Left lung (tissue), 10 donors: ENCODE data around the gene ZNF879. TPM values are rescaled to one million over a fixed set of nuclear protein-coding genes. Genes with fewer than 3 reads are reported as not detected.

ENCODE experiments used
- ATAC-seq: fragments of 200-7000 bp; cut with Tn5 transposase; one replicate; pipeline ENCODE4 v1.9.1; 2020; ENCODE audit warnings: moderate library complexity
- DNase-seq, 4 donors: peaks; one replicate each; pipeline ENCODE4 v3.0.0-alpha.2; 2013 to 2020
- H3K27ac ChIP-seq, 2 donors: fragments of 200-600 bp; sonication (generic) in 1 of 2; one replicate each; pipeline versions ENCODE4 v1.5.0 to v1.8.0; 2020 to 2021
- H3K27me3 ChIP-seq, 2 donors: fragments of 200-600 bp; sonication (generic) in 1 of 2; one replicate each; pipeline versions ENCODE4 v1.5.0 to v1.8.0; 2020 to 2021
- H3K36me3 ChIP-seq, 2 donors: fragments of 200-600 bp; sonication (generic) in 1 of 2; one replicate each; pipeline versions ENCODE4 v1.5.0 to v1.8.0; 2020 to 2021
- H3K4me1 ChIP-seq, 2 donors: fragments of 200-600 bp; one replicate each; pipeline ENCODE4 v1.8.0; 2021
- H3K4me3 ChIP-seq, 2 donors: fragments of 200-600 bp; sonication (generic) in 1 of 2; one replicate each; pipeline versions ENCODE4 v1.5.0 to v1.8.0; 2020 to 2021; ENCODE audit warnings: mild to moderate bottlenecking in 1 of 2
- H3K9me3 ChIP-seq, 2 donors: fragments of 200-600 bp; sonication (generic) in 1 of 2; one replicate each; pipeline versions ENCODE4 v1.5.0 to v1.8.0; 2020 to 2021
- intact Hi-C, 2 donors: fragments of 100-400 bp; cut with DNase I; formaldehyde crosslinking; loops; one replicate each; pipeline versions ENCODE4 v1.11.2 to v1.14.2; 2022
- polyA plus RNA-seq, 6 donors: library from polyadenylated mRNA; unstranded; fragments of 120-200 nt; gene quantifications; one replicate each; pipeline ENCODE4 v1.2.1, GENCODE V29; 2013; ENCODE audit not compliant: insufficient read length in 6 of 6
- total RNA-seq, 2 donors: library from RNA; stranded (reverse); fragmentation: NEBNext Ultra II Directional; extraction: Animal tissue kit (Norgen Biotek cat#: 25700); gene quantifications; one replicate each; pipeline ENCODE4 v1.2.1, GENCODE V29; 2021
- TF ChIP-seq, protein P1 (sequence below), 2 donors: fragments of 200-600 bp; sonication (generic) in 1 of 2; IDR thresholded peaks; one replicate each; pipeline versions ENCODE4 v1.5.0 to v1.8.0; 2021; ENCODE audit warnings: antibody characterized with exemption in 2 of 2
- donor health status: DM: no; HTN: yes; CAD: no.
- donor health status: DM: no; HTN: no; CAD: no.

Gene ZNF879
- total and polyA plus RNA-seq, 8 donors, result 4.5 to 6.8 (median 4.9) TPM

DNA sequence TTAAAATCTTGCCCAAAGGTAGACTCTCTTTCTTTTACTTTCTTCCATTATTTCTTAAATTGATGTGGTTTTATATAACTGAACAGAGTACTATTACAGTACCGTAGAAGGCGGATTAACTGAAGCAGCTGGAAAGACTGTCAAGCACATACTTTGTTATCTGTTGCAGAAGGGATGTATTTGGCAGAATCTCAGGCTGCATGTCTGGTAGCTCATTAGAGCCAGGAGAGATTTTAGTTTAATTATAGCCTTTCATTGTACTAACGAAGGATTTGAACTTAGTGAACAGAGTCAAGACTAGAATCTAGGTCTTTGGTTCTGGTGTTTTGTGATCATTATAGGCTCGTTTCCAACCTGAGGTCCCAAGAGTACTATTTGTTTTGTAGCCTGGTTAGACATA is 57.1 kb downstream of the ZNF879 start:
- Histone ChIP-seq H3K4me3 (no peak overlapping the region), H3K36me3 (peaks cover 0 to 52% of the 10 kb centered on the region in 2 donors), H3K4me1 (no peaks in the 10 kb centered on the region), H3K27ac (no peak overlapping the region), H3K27me3 (no peaks in the 10 kb centered on the region), H3K9me3 (peaks cover 19 to 100% of the 10 kb centered on the region in 2 donors)
- ATAC-seq, result no peak
- no peak for DNase-seq
- TF ChIP-seq, protein P1, sequence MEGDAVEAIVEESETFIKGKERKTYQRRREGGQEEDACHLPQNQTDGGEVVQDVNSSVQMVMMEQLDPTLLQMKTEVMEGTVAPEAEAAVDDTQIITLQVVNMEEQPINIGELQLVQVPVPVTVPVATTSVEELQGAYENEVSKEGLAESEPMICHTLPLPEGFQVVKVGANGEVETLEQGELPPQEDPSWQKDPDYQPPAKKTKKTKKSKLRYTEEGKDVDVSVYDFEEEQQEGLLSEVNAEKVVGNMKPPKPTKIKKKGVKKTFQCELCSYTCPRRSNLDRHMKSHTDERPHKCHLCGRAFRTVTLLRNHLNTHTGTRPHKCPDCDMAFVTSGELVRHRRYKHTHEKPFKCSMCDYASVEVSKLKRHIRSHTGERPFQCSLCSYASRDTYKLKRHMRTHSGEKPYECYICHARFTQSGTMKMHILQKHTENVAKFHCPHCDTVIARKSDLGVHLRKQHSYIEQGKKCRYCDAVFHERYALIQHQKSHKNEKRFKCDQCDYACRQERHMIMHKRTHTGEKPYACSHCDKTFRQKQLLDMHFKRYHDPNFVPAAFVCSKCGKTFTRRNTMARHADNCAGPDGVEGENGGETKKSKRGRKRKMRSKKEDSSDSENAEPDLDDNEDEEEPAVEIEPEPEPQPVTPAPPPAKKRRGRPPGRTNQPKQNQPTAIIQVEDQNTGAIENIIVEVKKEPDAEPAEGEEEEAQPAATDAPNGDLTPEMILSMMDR (IDR thresholded peaks at IDR 0.05), result no peak
- intact Hi-C loops, result no loop called here

Other genes with a start within 250 kb of the ZNF879 start
- gene ZNF354B, start 163.9 kb upstream of the ZNF879 start, total RNA-seq, result 10 to 100 TPM; 13.3 to 15.5 TPM
- 10 to 100 TPM; 23.1 to 32.9 (median 27.5) TPM for gene ZNF354B, start 163.9 kb upstream of the ZNF879 start, polyA plus RNA-seq
- 1 to 10 TPM; 1.2 to 1.8 TPM for gene ZFP2, start 127.9 kb upstream of the ZNF879 start, total RNA-seq
- gene ZFP2, start 127.9 kb upstream of the ZNF879 start, polyA plus RNA-seq, result 1 to 10 TPM; 5.9 to 8.9 (median 6.5) TPM
- 1 to 10 TPM; 3.4 to 4.2 TPM for gene ZNF454, start 82.6 kb upstream of the ZNF879 start, total RNA-seq
- gene ZNF454, start 82.6 kb upstream of the ZNF879 start, polyA plus RNA-seq, result 10 to 100 TPM in 3 of 6 donors, 1 to 10 TPM in 3; 7.7 to 11.0 (median 10.0) TPM
- not detected for gene GRM6, start 28.5 kb upstream of the ZNF879 start, total RNA-seq
- 1 to 10 TPM; 1.4 to 2.5 (median 1.7) TPM for gene GRM6, start 28.5 kb upstream of the ZNF879 start, polyA plus RNA-seq
- 1 to 10 TPM; 5.2 to 6.3 TPM for gene ZNF354C, start 36.6 kb downstream of the ZNF879 start, total RNA-seq
- 10 to 100 TPM; 15.6 to 18.8 (median 16.5) TPM for gene ZNF354C, start 36.6 kb downstream of the ZNF879 start, polyA plus RNA-seq